ENCODE data around the gene DUSP28. TPM values are rescaled to one million over a fixed set of nuclear protein-coding genes. Genes with fewer than 3 reads are reported as not detected.
A peak's percentile ranks its signal among the peaks of the same experiment; 100 is the strongest.
"Not testable (repeated sequence)": the region's sequence is repeated elsewhere in the genome, so short reads cannot be mapped to it uniquely, and the experiment has no call there.

The DUSP28 gene
- total RNA-seq, 1 experiment from 2014 or later, result 6.3 TPM

DNA sequence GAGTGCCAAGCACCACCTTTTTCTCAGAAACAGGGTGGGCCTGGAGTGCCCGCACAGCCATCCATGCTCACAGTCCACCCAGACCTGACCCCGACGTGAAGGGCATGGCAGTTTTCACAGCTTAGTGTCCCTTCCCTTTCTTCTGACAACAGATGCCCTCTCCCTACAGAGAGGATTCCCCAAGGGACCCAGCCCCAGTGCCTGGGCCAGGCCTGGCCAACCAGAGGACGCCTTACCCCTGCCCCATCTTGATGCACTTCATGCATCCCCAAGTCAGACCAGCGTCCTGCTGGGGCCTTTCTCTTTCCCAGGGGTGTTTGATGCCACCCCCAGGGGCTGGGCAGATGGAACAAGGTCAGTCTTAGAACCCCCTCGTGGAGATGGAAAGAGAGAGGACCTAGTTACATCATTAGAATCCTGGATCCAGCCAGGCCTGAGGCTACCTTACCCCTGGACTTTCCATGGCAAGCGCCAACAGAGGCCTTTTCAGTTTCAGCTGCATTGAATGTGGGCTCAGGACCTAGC lies 6.1 kb upstream of the DUSP28 start:
- H3K4me3 ChIP-seq, result no peak overlapping the region
- no peaks in the 10 kb centered on the region for H3K9me3 ChIP-seq
- peaks cover 52% of the 10 kb centered on the region for H3K36me3 ChIP-seq
- no peaks in the 10 kb centered on the region for H3K27me3 ChIP-seq
- DNase-seq, result no peak

DNA sequence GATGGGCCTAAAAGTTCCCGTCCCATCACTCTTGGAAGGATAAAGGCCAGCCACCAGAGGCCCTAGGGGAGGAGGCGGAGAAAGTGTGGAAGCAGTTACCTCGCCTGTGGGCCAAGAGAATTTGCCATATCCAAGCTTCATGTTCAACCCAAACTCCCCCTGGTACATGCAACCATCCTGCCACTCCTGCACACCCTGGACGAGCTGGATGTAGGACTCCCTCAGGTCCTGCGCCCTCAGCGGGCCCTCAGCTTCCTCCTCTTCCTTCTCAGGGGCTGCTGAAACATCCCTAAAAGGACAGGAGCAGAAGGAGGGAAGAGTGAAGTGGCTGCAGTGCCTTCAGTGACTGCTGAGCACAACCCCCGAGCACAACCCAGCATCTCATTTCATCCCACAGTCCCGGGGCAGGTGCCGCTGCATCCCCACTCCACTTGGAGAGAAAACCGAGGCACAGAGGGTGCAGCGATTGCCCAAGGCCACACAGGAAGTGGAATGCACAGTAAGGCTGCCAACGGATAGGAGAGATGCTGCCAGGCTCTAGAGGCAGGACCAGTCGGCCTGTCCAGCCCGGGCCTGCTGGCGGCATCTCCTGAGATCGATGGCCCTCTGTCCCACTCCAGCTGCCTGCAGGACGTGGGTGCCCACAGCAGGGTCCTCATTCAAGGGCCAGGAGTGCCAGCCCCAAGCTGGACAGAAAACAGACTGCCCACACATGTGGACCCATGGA lies 5.2 kb upstream of the DUSP28 start:
- no peak for DNase-seq
- H3K9me3 ChIP-seq, result no peaks in the 10 kb centered on the region; the same call in 1 of the 2 replicates
- peaks cover 61% of the 10 kb centered on the region for H3K36me3 ChIP-seq
- no peak overlapping the region for H3K4me3 ChIP-seq
- no peaks in the 10 kb centered on the region for H3K27me3 ChIP-seq

DNA sequence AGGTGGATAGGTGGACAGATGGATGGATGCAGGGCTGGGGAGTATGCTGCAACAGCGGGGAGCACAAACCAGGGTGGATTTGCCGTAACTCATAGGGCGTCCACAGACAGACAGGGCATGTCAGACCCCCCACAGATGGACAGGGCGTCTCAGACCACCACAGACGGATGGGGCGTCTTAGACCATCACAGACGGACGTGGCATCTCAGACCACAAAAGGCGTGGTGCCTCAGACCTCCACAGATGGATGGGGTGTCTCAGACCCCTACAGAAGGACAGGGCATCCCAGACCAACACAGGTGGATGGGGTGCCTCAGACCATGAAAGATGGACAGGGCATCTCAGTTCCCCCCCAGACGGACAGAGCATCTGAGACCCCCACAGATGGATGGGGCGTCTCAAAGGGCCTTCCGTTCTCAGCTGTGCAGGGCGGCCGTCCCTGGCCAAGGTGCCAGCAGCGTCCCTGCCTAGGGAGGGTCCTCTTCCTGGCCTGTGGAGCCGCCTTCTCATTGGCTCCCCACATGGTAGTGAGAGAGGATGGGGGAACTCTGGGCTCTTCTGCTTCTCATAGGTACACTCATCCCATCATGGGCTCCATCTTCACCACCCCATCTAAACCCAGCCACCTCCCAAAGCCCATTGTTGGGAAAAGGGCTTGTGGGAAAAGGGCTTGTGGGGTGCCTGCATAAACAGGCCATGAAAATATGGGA lies 4.5 kb upstream of the DUSP28 start:
- Histone ChIP-seq H3K4me3 (no peak overlapping the region), H3K27me3 (no peaks in the 10 kb centered on the region), H3K36me3 (peaks cover 57% of the 10 kb centered on the region), H3K9me3 (no peaks in the 10 kb centered on the region; the same call in 1 of the 2 replicates)
- no peak for DNase-seq

DNA sequence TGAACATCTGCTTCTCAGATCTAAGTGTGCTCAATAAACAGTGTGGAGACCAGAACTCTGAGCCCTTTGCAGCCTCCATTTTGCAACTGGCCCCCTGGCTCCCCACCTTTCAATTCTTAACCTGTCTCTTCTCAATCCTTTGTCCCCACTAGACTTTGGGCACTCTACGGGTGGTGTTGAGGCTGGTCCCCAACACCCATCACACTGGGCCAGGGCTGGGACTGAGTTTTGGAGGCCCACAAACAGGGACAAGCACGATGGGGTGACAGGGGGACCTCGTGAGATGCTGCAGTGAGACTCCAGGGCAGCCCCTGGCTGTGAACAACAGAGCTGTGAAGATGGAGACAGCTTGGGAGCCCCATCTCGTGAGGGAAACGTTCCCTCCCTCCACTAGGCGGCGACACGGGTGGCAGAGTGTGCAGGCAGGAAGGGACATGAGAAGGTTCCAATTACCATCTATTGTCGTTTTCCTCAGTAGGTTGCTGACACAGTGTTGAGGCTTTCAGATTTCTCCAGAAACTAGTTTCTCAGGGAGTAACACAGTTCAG lies 3.5 kb upstream of the DUSP28 start:
- Histone ChIP-seq H3K27me3 (no peaks in the 10 kb centered on the region), H3K4me3 (peak overlapping the region; percentile 38), H3K9me3 (no peaks in the 10 kb centered on the region; the same call in 1 of the 2 replicates), H3K36me3 (peaks cover 49% of the 10 kb centered on the region)
- DNase-seq, result peak; percentile 58

DNA sequence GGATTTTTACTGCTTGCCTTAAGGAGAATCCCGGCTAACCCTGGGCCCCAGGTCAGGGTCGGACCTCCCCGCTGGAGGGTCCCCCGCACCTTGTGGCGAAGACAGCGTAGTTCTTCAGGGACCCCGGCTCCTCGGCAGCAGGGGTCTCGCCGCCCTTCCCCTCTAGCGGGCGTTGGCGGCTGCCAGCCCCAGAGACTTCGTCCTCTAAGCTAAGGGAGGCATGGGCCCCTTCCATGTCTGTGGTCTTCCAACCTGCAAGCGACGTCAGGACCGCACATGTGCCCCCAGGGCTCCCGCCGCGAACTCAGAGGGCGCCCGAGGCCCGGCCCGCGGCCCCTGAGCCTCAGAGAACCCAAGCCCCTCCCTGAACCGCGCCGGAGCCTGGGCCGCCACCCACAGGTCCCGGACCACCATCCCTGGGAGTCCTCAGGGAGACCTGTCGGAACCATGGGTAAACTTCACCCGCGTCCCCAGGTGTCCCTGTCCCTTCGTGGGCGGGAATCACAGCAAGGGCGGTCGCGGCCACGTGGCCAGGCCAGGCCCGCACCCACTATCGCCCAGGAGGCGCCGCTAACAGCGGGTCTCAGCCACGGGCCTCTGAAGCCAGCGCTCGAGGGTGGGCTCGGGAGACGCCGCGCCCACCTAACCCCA lies 2.9 kb upstream of the DUSP28 start:
- H3K27me3 ChIP-seq, result no peaks in the 10 kb centered on the region
- no peak for DNase-seq
- peak overlapping the region; percentile 38 for H3K4me3 ChIP-seq
- no peaks in the 10 kb centered on the region; the same call in 1 of the 2 replicates for H3K9me3 ChIP-seq
- peaks cover 45% of the 10 kb centered on the region for H3K36me3 ChIP-seq

DNA sequence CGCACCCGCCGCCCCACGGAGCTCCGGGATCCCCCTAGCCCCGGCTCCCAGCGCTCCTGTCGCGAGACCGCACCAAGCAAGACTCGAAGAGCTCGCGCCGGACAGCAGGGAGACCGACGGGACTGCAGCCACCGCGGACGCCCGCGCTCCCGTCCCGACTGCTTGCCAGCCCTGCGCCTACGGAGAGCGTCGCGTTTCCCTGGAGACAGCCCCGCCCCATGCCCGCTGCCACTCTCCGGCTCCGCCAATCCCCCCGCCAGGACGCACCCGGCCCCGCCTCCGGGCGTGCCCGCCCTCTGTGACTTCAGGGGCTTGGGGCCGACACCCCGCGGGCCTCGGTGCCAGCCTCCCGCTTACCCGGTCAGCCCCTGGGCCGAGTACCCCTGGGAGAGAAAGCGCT lies 2.3 kb upstream of the DUSP28 start, which contains the start of gene ANKMY1:
Gene ANKMY1, minus strand, starts transcription at position 181 of the 400 bp plus-strand sequence. CDS start 653 bp downstream, outside the sequence.
- peak; percentile 78 for DNase-seq
- peak within 1 kb of the TSS; percentile 38 for H3K4me3 ChIP-seq

DNA sequence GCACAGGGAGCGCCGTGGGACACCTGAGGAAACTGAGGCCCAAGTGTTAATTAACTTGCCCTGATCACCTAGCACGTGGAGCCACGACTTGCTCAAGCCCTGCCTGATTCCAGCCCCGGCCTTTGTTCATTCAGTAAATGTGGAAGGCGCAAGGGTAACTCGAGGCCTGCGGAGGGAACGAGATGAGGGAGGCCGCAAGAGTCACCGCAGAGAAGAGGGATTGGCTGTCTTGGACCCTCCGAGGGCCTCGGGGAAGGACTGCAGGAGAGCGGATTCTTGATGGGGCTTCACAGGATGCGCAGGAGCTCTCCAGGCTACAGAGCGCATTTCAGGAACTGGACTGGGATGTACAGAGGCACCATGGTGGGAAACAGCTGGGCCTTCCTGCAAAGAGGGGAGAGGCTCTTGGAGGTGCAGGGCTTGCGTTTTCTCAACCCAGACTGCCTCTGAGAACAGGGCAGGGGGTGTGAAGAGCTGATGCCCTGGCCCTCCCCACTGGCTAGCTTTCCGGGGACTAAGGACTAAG lies 1.9 kb upstream of the DUSP28 start:
- H3K9me3 ChIP-seq, result no peaks in the 10 kb centered on the region; the same call in 1 of the 2 replicates
- DNase-seq, result no peak
- peaks cover 40% of the 10 kb centered on the region for H3K36me3 ChIP-seq
- no peaks in the 10 kb centered on the region for H3K27me3 ChIP-seq
- peak overlapping the region; percentile 38 for H3K4me3 ChIP-seq

More for the DNA sequence above, 2.3 kb upstream of the DUSP28 start, which contains the start of gene ANKMY1:
- Histone ChIP-seq H3K36me3 (peaks cover 45% of the 10 kb centered on the region), H3K9me3 (no peaks in the 10 kb centered on the region; the same call in 1 of the 2 replicates), H3K27me3 (no peaks in the 10 kb centered on the region)

DNA sequence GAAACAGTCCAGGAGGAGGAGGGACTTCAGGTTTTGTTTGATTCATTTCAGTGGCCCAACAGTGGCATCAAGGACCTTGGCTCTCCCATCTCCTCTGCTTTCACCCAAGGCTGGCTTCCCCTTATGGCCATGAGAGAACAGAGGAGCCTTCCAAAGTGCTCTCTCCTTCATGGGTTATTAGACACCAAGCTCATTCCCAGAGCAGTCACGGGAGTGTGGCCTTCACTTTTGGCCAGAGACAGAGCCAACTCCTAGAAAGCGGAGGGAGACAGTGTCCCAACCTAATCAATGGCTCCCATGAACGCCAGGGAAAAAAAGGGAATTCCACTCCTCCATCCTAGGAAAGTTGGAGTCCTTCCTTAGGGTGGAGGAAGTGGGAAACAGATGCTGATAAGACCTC lies 871 bp upstream of the DUSP28 start:
- Histone ChIP-seq H3K36me3 (peaks cover 39% of the 10 kb centered on the region), H3K9me3 (no peaks in the 10 kb centered on the region; the same call in 1 of the 2 replicates), H3K27me3 (no peaks in the 10 kb centered on the region), H3K4me3 (peak overlapping the region; percentile 100)
- DNase-seq, result no peak

DNA sequence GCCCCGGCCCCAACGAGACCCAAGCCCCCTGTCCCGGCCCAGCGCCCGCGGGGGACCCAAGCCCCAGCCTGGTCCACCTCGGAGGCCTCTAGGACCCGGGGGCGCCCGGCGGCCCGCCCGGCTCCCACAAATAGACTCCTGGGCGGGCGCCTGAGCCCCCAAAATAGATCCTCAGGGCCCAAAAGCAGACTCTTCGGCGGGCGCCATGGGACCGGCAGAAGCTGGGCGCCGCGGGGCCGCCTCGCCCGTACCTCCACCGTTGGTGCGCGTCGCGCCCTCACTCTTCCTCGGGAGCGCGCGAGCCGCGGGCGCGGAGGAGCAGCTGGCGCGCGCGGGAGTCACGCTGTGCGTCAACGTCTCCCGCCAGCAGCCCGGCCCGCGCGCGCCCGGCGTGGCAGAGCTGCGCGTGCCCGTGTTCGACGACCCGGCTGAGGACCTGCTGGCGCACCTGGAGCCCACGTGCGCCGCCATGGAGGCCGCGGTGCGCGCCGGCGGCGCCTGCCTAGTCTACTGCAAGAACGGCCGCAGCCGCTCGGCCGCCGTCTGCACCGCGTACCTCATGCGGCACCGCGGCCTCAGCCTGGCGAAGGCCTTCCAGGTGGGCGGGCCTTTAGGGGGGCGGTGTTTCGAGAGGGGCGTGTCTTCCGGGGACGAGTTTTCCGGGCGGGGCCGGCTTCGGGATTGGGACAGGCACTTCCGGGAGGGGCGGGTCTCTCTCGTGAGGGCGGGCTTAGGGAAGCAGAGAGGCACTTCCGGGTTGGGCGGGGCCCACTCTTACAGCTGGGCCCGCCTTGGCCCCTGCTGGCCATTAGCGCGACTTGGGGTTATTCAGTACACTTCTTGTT lies 545 bp downstream of the DUSP28 start:
- H3K27me3 ChIP-seq, result no peaks in the 10 kb centered on the region
- H3K9me3 ChIP-seq, result no peaks in the 10 kb centered on the region; the same call in 1 of the 2 replicates
- peak overlapping the region; percentile 100 for H3K4me3 ChIP-seq
- H3K36me3 ChIP-seq, result peaks cover 31% of the 10 kb centered on the region
- DNase-seq, result peak; percentile 97

DNA sequence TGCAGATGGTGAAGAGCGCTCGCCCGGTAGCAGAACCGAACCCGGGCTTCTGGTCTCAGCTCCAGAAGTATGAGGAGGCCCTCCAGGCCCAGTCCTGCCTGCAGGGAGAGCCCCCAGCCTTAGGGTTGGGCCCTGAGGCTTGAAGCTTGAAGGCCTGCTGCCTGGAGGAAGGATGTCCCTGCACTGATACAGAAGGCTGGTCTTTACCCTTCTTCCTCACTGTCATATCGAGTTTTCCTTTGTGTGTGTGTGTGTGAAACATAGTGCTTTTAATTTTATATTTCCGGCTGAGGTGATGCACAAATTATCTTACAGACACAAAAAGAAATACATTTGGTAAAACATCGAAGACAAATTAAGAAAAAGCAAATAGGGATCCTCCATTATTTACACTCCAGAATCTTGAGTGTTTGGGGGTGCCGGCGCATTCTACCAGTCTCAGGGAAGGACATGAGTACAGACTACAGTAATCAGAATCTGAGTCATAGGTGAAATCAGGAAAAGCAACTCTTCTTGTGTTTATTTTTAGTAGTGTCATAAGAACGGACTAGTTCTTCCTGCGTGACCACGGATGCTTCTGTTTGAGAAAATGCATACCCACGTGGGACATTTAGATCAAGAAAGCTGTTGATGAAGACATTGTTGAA lies 1.3 kb downstream of the DUSP28 start:
- Histone ChIP-seq H3K27me3 (no peaks in the 10 kb centered on the region), H3K9me3 (no peaks in the 10 kb centered on the region; the same call in 1 of the 2 replicates), H3K4me3 (peak overlapping the region; percentile 100), H3K36me3 (peaks cover 31% of the 10 kb centered on the region)
- no peak for DNase-seq

DNA sequence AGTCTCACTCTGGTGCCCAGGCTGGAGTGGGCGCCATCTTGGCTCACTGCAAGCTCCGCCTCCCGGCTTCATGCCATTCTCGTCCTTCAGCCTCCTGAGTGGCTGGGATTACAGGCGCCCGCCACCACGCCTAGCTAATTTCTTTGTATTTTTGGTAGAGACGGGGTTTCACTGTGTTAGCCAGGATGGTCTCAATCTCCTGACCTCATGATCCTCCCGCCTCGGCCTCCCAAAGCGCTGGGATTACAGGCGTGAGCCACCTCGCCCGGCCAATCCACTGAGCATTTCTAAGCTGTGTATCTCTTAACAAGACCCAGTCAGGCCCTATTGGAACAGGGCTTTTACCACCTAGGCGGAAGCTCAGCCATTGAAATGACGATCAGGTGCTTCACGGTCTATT lies 3.1 kb downstream of the DUSP28 start:
- not testable (repeated sequence) for H3K4me3 ChIP-seq, H3K27me3 ChIP-seq, DNase-seq, H3K9me3 ChIP-seq
- H3K36me3 ChIP-seq, result peaks cover 25% of the 10 kb centered on the region

DNA sequence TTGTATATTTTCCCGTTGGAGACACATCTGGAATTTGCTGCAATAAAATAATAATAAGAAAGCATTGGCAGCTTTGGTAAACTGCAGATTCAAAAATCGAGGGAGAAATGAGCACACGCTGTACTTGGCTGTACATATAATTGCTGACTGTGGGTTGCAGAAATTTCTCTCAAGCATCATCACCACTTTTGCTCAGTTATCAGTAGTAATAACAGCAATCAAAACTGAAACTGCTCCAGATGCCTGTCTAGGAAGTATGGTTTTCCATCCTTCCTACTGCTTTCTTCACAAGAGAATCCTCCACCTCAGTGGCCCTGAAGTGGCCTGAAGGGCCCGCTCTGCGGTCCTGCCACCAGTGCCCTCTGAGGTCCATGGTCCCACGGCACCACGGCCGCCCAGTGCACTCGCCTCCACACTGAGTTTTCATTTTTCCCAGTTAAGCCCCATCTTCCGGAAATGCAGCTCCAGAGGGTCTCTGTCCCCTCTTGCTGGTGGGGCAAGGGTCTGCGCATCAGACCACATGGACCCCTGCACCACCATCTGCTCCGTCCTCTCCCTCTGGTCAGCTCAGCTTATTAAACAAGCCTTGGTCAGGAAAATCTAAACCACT lies 3.9 kb downstream of the DUSP28 start:
- no peak for DNase-seq
- H3K27me3 ChIP-seq, result no peaks in the 10 kb centered on the region
- no peak overlapping the region for H3K4me3 ChIP-seq
- H3K36me3 ChIP-seq, result peaks cover 21% of the 10 kb centered on the region
- no peaks in the 10 kb centered on the region; the same call in 1 of the 2 replicates for H3K9me3 ChIP-seq

DNA sequence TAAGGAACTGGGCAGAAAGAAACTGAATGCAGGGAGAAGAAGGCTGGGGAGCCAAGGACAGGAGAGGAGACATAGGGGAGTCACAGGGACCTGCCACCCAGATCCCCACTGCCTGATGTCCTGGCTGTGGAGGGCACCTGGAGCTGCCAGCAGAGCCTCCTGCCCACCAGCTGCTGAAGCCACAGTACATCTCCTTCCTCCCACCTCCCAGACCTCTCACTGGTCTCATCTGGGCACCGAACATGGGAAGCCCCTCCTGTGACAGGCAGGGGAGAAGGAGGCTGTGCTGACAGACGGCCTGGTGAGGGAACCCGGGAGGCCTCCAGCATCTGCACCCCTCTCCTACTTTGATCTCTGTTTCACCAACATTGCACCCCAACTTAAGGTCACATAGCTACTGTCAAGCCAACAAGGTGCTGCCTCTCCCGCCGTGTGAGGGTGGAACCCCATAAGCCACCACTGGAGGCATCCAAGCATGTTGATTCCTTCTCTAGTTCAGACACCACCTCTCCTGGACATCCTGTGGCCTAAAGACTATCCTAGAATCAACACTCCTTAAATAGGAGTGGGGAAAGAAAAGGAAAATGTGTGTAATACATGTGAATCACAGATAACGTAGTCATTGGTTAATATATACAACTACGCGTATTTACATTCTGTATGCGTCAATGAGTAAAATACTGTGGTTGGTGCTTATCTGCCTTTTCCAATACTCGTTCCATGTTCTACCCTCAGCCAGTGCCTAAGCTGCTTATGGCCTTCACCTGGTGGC lies 4.6 kb downstream of the DUSP28 start:
- DNase-seq, result no peak
- Histone ChIP-seq H3K36me3 (peaks cover 14% of the 10 kb centered on the region), H3K4me3 (no peak overlapping the region), H3K27me3 (no peaks in the 10 kb centered on the region), H3K9me3 (no peaks in the 10 kb centered on the region; the same call in 1 of the 2 replicates)
